GM12872 (cell line): ENCODE data around the gene GSG1L.

Experiments
- TF ChIP-seq, protein P1 (sequence below): IDR thresholded peaks from 3 replicates; pipeline ENCODE4 v1.5.1; 2011; ENCODE audit warnings: low read depth, mild to moderate bottlenecking, low read length, moderate library complexity; ENCODE audit not compliant: insufficient read depth

Gene GSG1L

DNA sequence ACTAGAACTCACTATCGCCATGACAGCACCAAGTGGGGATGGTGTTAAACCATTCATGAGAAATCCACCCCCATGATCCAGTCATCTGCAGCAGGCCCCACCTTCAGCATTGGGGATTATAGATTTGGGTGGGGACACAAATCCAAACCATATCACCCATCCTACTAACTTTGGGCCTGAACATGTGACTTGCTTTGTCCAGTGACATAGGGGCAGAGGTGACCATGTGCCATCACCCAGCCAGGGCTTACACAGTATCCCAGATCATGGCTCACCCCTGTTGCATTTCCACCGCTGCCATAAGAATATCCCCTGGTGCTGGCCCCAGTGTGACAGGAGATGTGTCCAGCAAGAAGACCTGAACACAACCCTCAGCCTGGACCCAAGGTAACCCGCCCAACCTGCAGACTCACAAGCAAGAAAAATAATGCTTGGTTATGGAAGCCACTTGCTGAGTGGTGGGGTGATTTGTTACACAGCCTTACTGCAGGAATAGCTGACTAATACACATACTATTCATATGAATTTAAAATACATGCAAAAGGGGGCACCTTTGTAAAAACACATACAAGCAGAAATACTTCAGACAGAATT is 130.9 kb downstream of the GSG1L start:
- TF ChIP-seq, protein P1, sequence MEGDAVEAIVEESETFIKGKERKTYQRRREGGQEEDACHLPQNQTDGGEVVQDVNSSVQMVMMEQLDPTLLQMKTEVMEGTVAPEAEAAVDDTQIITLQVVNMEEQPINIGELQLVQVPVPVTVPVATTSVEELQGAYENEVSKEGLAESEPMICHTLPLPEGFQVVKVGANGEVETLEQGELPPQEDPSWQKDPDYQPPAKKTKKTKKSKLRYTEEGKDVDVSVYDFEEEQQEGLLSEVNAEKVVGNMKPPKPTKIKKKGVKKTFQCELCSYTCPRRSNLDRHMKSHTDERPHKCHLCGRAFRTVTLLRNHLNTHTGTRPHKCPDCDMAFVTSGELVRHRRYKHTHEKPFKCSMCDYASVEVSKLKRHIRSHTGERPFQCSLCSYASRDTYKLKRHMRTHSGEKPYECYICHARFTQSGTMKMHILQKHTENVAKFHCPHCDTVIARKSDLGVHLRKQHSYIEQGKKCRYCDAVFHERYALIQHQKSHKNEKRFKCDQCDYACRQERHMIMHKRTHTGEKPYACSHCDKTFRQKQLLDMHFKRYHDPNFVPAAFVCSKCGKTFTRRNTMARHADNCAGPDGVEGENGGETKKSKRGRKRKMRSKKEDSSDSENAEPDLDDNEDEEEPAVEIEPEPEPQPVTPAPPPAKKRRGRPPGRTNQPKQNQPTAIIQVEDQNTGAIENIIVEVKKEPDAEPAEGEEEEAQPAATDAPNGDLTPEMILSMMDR = no peak

DNA sequence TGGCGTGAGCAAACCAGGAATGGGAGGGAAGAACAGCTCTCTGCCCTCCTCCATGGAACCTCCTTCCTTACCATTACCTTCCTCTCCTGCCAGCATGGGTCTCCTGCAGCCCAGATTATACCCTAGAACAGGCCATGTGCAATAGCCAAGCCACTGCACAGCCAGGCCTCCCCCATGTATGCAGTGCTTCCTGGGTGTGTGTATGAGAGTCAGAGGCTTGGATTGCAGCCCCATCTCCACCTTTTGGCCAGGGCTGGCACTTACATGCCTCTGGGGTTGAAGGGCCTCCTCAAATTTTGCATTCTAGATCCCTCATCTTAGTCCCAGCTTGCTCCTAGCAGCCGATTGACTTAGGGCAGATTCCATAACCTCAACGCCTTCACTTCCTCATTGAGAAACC is 133.7 kb downstream of the GSG1L start:
- TF ChIP-seq, protein P1 = no peak

DNA sequence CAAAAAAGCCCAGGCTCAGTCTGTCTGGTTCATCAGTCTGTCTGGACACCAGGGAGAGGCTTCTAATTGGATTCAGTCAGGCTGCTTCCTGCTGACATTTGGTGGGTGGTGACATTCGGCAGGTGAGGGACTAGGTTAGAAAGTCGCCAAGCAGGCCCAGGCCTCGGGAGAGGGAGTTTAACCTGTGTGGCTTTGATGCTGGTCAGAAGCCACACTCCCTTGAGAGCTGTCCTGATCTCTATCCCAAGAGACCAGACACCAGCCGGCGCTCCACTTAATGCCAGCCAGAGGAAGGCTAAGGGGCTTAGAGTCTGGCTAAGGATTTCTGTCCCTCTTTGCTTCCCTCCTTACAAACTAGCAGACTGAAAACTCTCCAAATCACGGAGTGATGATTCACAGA is 135.0 kb downstream of the GSG1L start:
- TF ChIP-seq, protein P1 = no peak

DNA sequence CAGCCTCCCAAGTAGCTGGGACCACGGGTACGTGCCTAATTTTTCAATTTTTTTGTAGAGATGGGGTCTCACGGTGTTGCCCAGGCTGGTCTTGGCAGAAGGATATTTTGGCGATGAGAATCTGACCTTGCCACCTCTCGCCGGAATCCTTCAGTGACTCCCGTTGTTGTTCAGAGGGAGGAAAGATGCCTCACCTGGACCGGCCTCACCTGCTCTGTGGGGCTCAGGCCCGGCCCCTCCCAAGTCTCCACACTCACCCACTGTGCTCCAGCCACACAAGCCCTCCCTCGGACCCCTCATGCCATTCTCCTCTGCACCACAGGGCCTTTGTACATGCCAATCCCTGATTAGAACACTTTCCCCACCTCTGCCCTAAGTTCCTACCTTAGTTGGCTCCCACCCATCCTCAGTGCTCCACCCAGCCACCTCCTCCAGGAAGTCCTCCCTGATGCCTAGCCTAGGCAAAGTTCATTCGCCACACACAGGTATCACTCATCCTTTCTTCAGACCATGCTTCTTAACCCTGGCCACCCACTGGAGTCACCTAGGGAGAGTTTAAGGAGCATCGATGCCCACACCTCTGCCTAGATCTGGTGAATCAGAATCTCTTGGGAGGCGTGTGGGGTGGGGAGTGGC is 136.1 kb downstream of the GSG1L start:
- TF ChIP-seq, protein P1 = no peak

DNA sequence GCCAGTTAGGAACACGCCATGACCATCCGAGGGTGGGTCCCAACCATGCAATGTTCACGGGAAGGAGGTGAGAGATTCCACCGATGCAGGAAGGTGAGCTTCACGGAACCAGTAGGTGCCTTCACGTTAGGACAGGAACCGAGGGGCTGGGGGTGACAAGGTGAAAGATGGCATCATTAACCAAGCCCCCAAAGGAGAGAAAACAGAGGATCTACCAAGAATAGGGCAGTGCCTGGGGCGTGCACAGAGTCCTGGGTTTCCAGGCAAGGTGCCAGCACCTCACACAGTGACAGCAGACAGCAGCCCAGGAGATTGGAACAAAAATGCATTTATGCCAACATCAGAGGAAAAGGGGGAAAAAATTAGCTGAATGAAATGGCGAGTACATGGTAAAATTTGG is 137.9 kb downstream of the GSG1L start:
- TF ChIP-seq, protein P1 = no peak

DNA sequence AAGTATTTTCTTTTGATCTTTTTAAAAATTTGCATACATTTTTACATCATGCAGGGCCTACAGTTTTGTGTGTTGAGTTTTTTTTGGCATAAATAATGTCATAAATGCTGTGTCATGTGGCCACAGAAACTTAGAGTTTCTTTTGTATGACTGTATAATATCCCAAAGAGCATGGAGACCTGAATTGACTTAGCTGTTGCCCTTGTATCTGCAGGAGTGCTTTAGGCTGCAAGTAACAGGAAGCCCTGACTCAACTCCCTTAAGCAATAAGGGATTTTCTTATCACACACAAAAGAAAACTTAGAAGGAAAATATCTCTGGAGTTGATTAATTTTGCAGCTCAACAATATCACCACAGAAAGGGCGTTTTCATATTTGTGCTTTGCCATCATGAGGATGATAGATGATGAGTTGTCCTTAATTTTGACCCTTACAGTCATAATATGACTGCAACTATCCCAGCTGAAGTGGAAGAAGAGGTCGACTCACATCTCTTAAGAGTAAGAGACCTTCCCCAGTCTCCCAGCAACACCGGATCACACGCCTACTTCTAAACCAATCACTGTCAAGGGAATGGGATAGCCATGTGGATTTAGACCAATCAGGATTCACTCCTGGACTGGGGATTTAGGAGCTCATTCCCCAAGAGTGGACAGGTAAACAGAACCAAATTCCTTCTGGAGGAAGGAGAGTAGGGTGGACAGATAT is 138.9 kb downstream of the GSG1L start:
- TF ChIP-seq, protein P1 = no peak

DNA sequence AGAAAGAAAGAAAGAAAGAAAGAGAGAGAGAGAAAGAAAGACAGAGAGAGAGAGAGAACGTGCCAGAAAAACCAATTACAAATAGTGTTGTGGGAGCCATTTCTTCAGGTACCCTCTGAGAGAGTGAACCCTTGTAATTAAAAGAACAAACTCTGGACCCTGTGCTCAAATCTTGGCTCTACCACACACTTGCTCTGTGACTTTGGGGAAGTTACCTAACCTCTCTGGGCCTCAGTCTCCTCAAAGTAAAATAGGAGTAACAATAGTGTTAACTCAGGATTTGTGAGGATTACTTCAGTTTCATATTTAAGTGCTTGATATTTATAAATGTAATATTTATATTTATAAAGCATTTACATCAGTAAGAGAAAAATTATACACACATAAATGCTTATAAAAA is 139.8 kb downstream of the GSG1L start:
- TF ChIP-seq, protein P1 = no peak
